ENCODE measurements around the gene IPCEF1. TPM values are rescaled to one million over a fixed set of nuclear protein-coding genes. Genes with fewer than 3 reads are reported as not detected.

Gene IPCEF1
- total RNA-seq, 1 experiment from 2014 or later = 0.48 TPM

- H3K9me3 ChIP-seq (ENCODE audit: control insufficient read depth, low read depth, low read length) = no peaks in the 10 kb centered on the region
- H3K9me3 Mint-ChIP-seq = no peaks in the 10 kb centered on the region
- H2BK15ac ChIP-seq (ENCODE audit: low read depth, low read length) = no peak overlapping the region
- no peak overlapping the region for H2BK5ac ChIP-seq (ENCODE audit: insufficient read length, low read length)
- H3K27ac ChIP-seq (ENCODE audit: insufficient read length, low read depth, low read length) = no peak overlapping the region
- no peak overlapping the region for H2BK12ac ChIP-seq (ENCODE audit: insufficient read length, low read depth, low read length)
- WGBS (ENCODE audit: extremely low coverage, insufficient read length, low lambda C conversion rate) = no CpG with 5 or more reads among the region's 3 CpGs
- H2BK20ac ChIP-seq (ENCODE audit: low read depth, low read length, poor library complexity, severe bottlenecking) = no peak overlapping the region
- no peaks in the 10 kb centered on the region for H4K20me1 ChIP-seq (ENCODE audit: control insufficient read depth, insufficient read depth, insufficient read length)
- H3K4me3 Mint-ChIP-seq = no peak overlapping the region
- H3K4me1 ChIP-seq (ENCODE audit: insufficient read depth, low read length) = no peaks in the 10 kb centered on the region
- H4K8ac ChIP-seq (replicated peaks; ENCODE audit: insufficient read length, low read depth, low read length) = no peak overlapping the region
- no peak overlapping the region for H2BK120ac ChIP-seq (ENCODE audit: low read depth, low read length, poor library complexity, severe bottlenecking)
- H3K27me3 ChIP-seq (ENCODE audit: insufficient read depth, low read length) = no peaks in the 10 kb centered on the region
- no peak for TF ChIP-seq CTCF (conservative IDR thresholded peaks at IDR 0.05)
- no peak overlapping the region for H3K27ac Mint-ChIP-seq
- no peaks in the 10 kb centered on the region for H3K27me3 Mint-ChIP-seq (ENCODE audit: low read depth)
- no peaks in the 10 kb centered on the region for H3K79me1 ChIP-seq (ENCODE audit: insufficient read depth, low read depth, low read length, poor library complexity, severe bottlenecking)
- H4K91ac ChIP-seq (ENCODE audit: insufficient read length, low read depth, low read length) = no peak overlapping the region
- no peak overlapping the region for H2AK5ac ChIP-seq (ENCODE audit: insufficient read length, low read length)
- no peak overlapping the region for H3K18ac ChIP-seq (ENCODE audit: insufficient read length, low read depth, low read length)
- no peak overlapping the region for H2AFZ ChIP-seq (ENCODE audit: low read length)
- no peak overlapping the region for H3K9ac ChIP-seq (ENCODE audit: extremely low read depth, insufficient read length, low read length)
- H3K4me1 Mint-ChIP-seq = peaks cover 0 to 6% of the 10 kb centered on the region in 2 experiments; a peak in 2 of 4 replicates
- no peak overlapping the region for H3K14ac ChIP-seq (ENCODE audit: insufficient read depth, low read length)
- no peak for DNase-seq
- H3K56ac ChIP-seq (ENCODE audit: insufficient read length, low read depth, low read length) = no peak overlapping the region
- no peak overlapping the region for H3K4ac ChIP-seq (ENCODE audit: low read depth, low read length)
- H3K36me3 Mint-ChIP-seq (ENCODE audit: insufficient read depth in 1 of 3, low read depth in 3 of 3) = no peaks in the 10 kb centered on the region; a peak in 1 of 7 replicates
- H3K79me2 ChIP-seq (ENCODE audit: insufficient read depth, low read length) = no peaks in the 10 kb centered on the region
- H3K23ac ChIP-seq (ENCODE audit: insufficient read length, low read depth, low read length) = no peak overlapping the region
- H3K23me2 ChIP-seq (ENCODE audit: insufficient read length, low read depth, low read length, poor library complexity, severe bottlenecking) = no peaks in the 10 kb centered on the region
- H3T11ph ChIP-seq (ENCODE audit: low read length) = no peak overlapping the region
- H3K4me2 ChIP-seq (ENCODE audit: insufficient read depth, insufficient read length, low read length) = no peak overlapping the region
- no peak overlapping the region for H4K5ac ChIP-seq (ENCODE audit: insufficient read length, low read depth, low read length)
Measured at GRCh38 chr6:154226461-154226860, 130.1 kb downstream of the IPCEF1 start.

Data from H9 (cell line).